DND-41 (cell line): ENCODE results near the gene C12orf50.

ENCODE experiments used
- ATAC-seq: fragments of 200-7000 bp; cut with Tn5 transposase; 3 replicates; pipeline ENCODE4 v1.9.1; 2021; ENCODE audit warnings: low read depth; ENCODE audit not compliant: insufficient read depth
- DNase-seq: peaks from one replicate; pipeline ENCODE4 v3.0.0-alpha.2; 2020
- H2AFZ ChIP-seq: 2 replicates; pipeline ENCODE4 v1.6.0; 2012; ENCODE audit warnings: low read depth, low read length
- H3K27ac ChIP-seq: 2 replicates; pipeline ENCODE4 v1.5.1; 2012; ENCODE audit warnings: low read length, inconsistent platforms
- H3K27me3 ChIP-seq: fragments of 200-600 bp; sonication (generic); 2 replicates; pipeline ENCODE4 v1.6.0; 2012; ENCODE audit warnings: low read length, mild to moderate bottlenecking, inconsistent platforms; ENCODE audit not compliant: insufficient read depth, poor library complexity
- H3K36me3 ChIP-seq: 2 replicates; pipeline ENCODE4 v1.5.1; 2012; ENCODE audit warnings: low read length, inconsistent platforms; ENCODE audit not compliant: insufficient read depth
- H3K4me1 ChIP-seq: 2 replicates; pipeline ENCODE4 v1.5.1; 2012; ENCODE audit warnings: mild to moderate bottlenecking, low read length; ENCODE audit not compliant: insufficient read depth
- H3K4me2 ChIP-seq: 2 replicates; pipeline ENCODE4 v1.6.0; 2012; ENCODE audit warnings: mild to moderate bottlenecking, moderate library complexity, low read length, inconsistent platforms; ENCODE audit not compliant: insufficient read depth
- H3K4me3 ChIP-seq, 2 experiments: fragments of 200-600 bp in 1 of 2; shearing (Covaris generic) in 1 of 2; 2 replicates each; pipeline ENCODE4 v1.5.1; 2012 to 2016; ENCODE audit warnings: inconsistent platforms in 2 of 2, low read length in 2 of 2, mild to moderate bottlenecking in 2 of 2, low read depth in 1 of 2, moderate library complexity in 1 of 2
- H3K79me2 ChIP-seq: 2 replicates; pipeline ENCODE4 v1.6.0; 2012; ENCODE audit warnings: low read length, inconsistent platforms; ENCODE audit not compliant: insufficient read depth
- H3K9ac ChIP-seq: 2 replicates; pipeline ENCODE4 v1.6.0; 2012; ENCODE audit warnings: low read depth, mild to moderate bottlenecking, inconsistent platforms, low read length, moderate library complexity
- H3K9me3 ChIP-seq: 2 replicates; pipeline ENCODE4 v1.5.1; 2012; ENCODE audit warnings: low read length, moderate library complexity, mild to moderate bottlenecking, inconsistent platforms; ENCODE audit not compliant: insufficient read depth, severe bottlenecking
- H4K20me1 ChIP-seq: 2 replicates; pipeline ENCODE4 v1.6.0; 2012; ENCODE audit warnings: low read length; ENCODE audit not compliant: insufficient read depth
- CTCF ChIP-seq: IDR thresholded peaks from 2 replicates; pipeline ENCODE4 v1.5.1; 2012; ENCODE audit warnings: borderline replicate concordance, low read length, moderate library complexity, mild to moderate bottlenecking; ENCODE audit not compliant: poor library complexity, severe bottlenecking; ENCODE audit errors: extremely low read depth
- EZH2 ChIP-seq: IDR thresholded peaks from 3 replicates; pipeline ENCODE4 v1.6.1; 2012; ENCODE audit warnings: borderline replicate concordance, low read depth, mild to moderate bottlenecking, moderate library complexity, low read length, inconsistent platforms; ENCODE audit not compliant: severe bottlenecking

C12orf50 gene

GRCh38 chr12:87931812-87932211 is 97.4 kb downstream of the C12orf50 start:
- Histone ChIP-seq H3K79me2 (no peaks in the 10 kb centered on the region), H3K4me3 (no peak overlapping the region), H4K20me1 (no peaks in the 10 kb centered on the region), H3K27ac (no peak overlapping the region), H3K4me1 (no peaks in the 10 kb centered on the region), H2AFZ (no peak overlapping the region), H3K9me3 (no peaks in the 10 kb centered on the region), H3K4me2 (no peak overlapping the region), H3K9ac (no peak overlapping the region), H3K27me3 (peaks cover 4% of the 10 kb centered on the region), H3K36me3 (no peaks in the 10 kb centered on the region)
- DNase-seq (no peak), ATAC-seq (no peak)
- TF ChIP-seq EZH2, result no peak
- TF ChIP-seq CTCF, result no peak

GRCh38 chr12:87930627-87931026 is 98.6 kb downstream of the C12orf50 start:
- no peaks in the 10 kb centered on the region for H3K4me1 ChIP-seq
- H4K20me1 ChIP-seq, result no peaks in the 10 kb centered on the region
- DNase-seq (no peak), ATAC-seq (no peak)
- TF ChIP-seq EZH2 (no peak), CTCF (no peak)
- H3K4me3 ChIP-seq, result no peak overlapping the region
- no peak overlapping the region for H2AFZ ChIP-seq
- H3K9me3 ChIP-seq, result no peaks in the 10 kb centered on the region
- H3K27me3 ChIP-seq, result peaks cover 4% of the 10 kb centered on the region
- H3K4me2 ChIP-seq, result no peak overlapping the region
- H3K36me3 ChIP-seq, result no peaks in the 10 kb centered on the region
- no peaks in the 10 kb centered on the region for H3K79me2 ChIP-seq
- H3K9ac ChIP-seq, result no peak overlapping the region
- H3K27ac ChIP-seq, result no peak overlapping the region
